ENCODE data around the gene NOTCH1.
"Not testable (repeated sequence)": the region's sequence is repeated elsewhere in the genome, so short reads cannot be mapped to it uniquely, and the experiment has no call there.

Gene NOTCH1

DNA sequence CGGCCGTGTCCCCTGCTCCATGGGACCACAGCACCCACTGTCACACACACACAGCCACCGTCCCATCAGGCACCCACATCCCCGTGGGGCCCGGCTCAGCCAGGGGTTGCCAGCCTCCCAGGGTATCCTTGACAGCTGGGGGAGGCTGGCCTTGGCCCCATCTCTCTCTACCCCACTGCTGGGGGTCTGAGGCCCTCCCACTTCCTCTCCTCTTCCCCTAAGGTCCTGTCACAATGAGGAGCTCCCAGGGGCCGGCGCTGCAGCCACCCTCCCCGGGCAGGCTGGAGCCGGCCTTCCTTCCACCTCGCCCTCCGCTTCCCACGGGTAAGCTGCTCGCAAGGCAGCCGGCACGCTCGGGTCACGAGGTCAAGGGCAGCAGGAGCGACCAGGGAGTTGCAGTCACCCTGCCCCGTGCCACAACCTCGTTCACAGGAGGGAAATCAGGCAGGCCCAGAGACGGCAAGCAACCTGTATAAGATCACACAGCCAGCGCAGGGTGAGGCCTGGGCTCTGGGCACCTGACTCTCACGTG lies 38.6 kb upstream of the NOTCH1 start:
- DNase-seq (ENCODE audit: extremely low read depth, low read depth) = no peak
- TF ChIP-seq, protein P1, sequence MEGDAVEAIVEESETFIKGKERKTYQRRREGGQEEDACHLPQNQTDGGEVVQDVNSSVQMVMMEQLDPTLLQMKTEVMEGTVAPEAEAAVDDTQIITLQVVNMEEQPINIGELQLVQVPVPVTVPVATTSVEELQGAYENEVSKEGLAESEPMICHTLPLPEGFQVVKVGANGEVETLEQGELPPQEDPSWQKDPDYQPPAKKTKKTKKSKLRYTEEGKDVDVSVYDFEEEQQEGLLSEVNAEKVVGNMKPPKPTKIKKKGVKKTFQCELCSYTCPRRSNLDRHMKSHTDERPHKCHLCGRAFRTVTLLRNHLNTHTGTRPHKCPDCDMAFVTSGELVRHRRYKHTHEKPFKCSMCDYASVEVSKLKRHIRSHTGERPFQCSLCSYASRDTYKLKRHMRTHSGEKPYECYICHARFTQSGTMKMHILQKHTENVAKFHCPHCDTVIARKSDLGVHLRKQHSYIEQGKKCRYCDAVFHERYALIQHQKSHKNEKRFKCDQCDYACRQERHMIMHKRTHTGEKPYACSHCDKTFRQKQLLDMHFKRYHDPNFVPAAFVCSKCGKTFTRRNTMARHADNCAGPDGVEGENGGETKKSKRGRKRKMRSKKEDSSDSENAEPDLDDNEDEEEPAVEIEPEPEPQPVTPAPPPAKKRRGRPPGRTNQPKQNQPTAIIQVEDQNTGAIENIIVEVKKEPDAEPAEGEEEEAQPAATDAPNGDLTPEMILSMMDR (IDR thresholded peaks at IDR 0.05; ENCODE audit: low read depth, low read length) = no peak

DNA sequence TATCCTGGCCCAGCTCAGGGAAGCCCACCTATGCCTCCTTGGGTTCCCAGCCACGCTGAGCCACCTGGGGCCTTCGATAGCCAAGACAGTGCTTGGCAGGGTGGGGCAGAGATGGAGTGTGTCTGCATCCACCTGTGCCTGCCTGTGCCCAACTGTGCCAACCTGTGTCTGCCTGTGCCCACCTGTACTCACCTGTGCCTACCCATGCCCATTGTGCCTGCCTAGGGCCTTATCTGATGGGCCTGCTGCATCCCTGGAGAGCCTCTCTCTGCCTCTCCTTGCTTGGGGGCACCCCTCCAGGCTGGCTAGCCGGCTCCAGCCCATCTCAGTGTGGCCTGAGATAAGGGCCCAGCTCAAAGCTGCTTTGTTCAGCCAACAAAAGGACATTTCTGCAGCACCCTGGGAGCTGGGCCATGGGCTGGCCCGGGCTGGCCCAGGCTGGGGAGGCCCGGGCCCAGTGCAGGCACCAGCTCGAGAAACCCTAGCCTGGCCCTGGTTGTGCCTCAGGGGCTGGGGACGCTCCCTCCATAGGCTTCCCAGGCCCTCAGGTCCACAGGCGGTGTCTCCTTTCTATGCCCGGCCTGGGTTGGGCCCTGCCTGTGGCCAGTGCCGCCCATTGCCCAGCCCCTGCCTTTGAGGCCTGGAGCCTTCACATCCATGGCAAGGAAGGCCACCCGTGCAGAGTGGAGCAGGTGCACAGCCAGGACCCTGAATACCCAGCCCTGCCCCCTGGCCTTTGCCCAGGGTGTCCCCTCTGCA lies 37.3 kb upstream of the NOTCH1 start:
- TF ChIP-seq, protein P1 (IDR thresholded peaks at IDR 0.05; ENCODE audit: low read depth, low read length) = no peak
- DNase-seq (ENCODE audit: extremely low read depth, low read depth) = no peak

DNA sequence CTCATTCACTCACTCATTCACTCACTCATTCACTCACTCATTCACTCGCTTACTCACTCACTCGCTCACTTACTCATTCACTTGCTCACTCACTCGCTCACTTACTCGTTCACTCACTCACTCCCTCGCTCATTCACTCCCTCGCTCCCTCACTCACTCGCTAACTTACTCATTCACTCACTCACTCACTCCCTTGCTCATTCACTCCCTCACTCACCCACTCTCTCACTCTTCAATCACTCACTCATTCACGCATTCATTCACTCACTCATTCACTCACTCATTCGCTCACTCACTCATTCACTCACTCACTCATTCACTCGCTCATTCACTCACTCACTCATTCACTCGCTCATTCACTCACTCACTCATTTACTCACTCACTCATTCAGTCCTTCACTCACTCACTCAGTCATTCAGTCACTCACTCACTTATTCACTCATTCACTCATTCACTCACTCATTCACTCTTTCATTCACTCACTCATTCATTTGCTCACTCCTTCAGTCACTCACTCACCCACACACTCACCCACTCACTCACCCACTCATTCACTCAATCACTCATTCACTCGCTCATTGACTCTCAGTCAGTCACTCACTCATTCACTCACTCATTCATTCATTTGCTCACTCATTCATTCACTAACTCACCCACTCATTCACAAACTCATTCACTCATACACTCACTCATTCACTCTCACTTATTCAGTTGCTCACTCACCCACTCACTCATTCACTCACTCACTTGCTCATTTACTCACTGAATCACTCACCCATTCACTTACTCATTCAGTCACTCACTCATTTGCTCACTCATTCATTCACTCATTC lies 36.0 kb upstream of the NOTCH1 start:
- TF ChIP-seq, protein P1 (IDR thresholded peaks at IDR 0.05; ENCODE audit: low read depth, low read length) = no peak
- no peak for DNase-seq (ENCODE audit: extremely low read depth, low read depth)

DNA sequence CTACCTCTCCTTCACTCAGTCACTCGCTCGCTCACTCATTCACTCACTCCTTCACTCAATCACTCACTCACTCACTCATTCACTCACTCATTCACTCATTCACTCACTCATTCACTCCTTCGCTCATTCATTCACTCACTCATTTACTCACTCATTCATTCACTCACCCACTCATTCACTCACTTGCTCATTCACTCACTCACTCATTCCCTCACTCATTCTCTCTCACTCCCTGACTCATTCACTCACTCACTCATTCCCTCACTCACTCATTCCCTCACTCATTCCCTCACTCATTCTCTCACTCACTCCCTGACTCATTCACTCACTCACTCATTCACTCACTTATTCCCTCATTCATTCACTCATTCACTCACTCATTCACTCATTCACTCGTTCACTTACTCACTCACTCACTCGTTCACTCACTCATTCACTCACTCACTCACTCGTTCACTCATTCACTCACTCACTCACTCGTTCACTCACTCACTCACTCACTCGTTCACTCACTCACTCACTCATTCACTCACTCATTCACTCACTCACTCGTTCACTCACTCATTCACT lies 33.9 kb upstream of the NOTCH1 start:
- not testable (repeated sequence) for DNase-seq (ENCODE audit: extremely low read depth, low read depth)

DNA sequence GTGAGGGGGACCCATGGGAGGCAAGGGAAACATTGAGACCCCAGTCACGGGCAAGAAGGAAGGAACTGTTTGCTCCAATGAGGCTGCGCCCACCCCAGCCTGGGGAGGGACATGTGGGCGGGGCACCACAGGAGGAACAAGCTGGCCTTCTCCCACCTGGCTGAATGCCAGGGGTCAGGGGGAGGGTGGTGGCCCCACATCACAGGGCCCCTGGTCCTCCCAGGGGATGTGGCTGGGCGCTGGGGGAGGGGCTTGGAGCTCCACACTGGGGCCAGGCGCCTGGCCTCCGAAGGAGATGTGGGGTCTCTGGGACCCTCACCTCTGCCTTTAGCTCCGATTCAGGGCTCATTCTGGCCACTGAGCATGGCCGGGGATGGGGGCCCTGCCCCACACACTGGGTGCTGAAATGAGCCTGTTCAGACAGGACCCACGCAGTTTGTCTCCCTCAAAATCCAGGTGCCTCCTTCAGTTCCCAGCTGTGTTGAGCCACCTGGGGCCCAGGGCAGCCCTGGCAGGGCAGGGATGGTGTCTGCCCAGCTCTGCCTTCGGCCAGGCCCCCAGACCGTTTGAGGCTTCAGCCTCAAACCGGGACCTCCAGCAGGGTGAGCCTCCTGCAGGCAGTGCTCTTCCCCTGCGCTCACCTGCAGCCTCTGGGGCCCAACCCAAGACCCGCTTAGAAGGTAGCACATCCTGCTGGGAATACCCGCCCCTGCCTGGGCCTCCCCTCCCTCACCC lies 33.2 kb upstream of the NOTCH1 start:
- TF ChIP-seq, protein P1 (IDR thresholded peaks at IDR 0.05; ENCODE audit: low read depth, low read length) = no peak
- no peak for DNase-seq (ENCODE audit: extremely low read depth, low read depth)

DNA sequence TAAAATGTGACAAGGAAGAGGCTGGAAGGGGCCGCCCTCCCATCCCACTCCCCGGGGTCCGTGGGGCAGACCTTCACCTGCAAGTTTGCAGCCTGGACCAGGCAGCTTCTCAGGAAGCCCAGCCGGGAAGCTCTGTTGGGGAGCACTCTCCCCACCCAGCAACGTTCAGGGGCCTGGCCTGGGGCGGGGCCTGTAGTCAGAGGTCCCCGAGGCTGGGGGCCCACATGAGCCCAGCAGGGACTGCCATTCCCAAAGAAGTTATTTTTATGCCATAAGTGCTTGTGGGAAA lies 32.7 kb upstream of the NOTCH1 start:
- no peak for DNase-seq (ENCODE audit: extremely low read depth, low read depth)
- TF ChIP-seq, protein P1 (IDR thresholded peaks at IDR 0.05; ENCODE audit: low read depth, low read length) = no peak

DNA sequence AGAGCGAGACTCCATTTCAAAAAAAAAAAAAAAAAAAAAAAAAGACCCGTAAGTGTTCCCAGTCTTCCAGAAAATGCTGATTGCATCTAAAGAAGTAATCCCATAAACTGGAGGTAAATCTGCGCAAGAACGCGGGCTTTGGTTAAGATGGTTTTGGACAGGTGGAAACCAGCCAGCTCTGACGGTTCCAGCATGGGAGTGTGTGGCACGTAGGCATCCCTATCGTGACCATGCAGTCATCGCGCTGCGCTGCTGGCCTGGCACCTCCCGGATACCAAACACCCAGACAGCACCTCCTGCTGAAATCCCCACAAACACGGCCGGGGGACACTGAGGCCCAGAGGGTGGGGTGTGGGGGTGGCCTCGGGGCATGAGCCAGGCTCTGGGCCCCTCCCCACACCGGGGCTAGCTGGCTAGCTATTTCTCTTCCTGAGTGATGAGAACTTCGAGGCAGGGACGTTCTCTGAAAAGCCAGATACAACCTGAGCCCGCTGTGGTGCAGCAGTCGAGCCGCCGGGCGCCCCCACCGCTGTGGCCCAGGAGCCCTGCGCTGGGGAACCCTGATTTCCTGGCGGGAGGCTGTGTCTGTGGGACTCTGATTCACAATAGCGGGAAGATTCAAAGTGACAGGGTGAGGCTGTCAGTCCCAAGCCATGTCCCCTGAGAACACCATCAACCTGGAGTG lies 32.2 kb upstream of the NOTCH1 start:
- TF ChIP-seq, protein P1 (IDR thresholded peaks at IDR 0.05; ENCODE audit: low read depth, low read length) = no peak
- no peak for DNase-seq (ENCODE audit: extremely low read depth, low read depth)

All from AG09319 (cell line).